K562 (cell line): Measurements from ENCODE around the gene GAB2. TPM values are rescaled to one million over a fixed set of nuclear protein-coding genes. Genes with fewer than 3 reads are reported as not detected.
A peak's percentile ranks its signal among the peaks of the same experiment; 100 is the strongest.

Source experiments
- ATAC-seq: fragments of 200-7000 bp; cut with Tn5 transposase; 3 replicates; pipeline ENCODE4 v1.9.1; 2020; ENCODE audit warnings: moderate library complexity
- BruUV-seq: library from RNA; stranded (reverse); fragments of 400-500 nt; replicated peaks from 2 replicates; lab custom pipeline; 2021; lab: Mats Ljungman, UMichigan
- CTCF ChIA-PET: fragments of 300-600 bp; formaldehyde crosslinking; extraction: SDS; loops from one replicate; lab custom pipeline; 2021; ENCODE audit warnings: low intra/inter-chr PET ratio; lab: Yijun Ruan, JAX
- POLR2A ChIA-PET: fragments of 300-600, 350-650 bp; sonication (Branson Sonifier 250); formaldehyde crosslinking; extraction: SDS; loops from one replicate; lab custom pipeline; 2021; ENCODE audit warnings: antibody characterized with exemption, inconsistent platforms; lab: Yijun Ruan, JAX
- DNase-seq, 4 experiments: peaks; one replicate each; pipeline versions ENCODE4 v3.0.0 to v3.0.0-alpha.2; 2011 to 2018; ENCODE audit warnings: low spot score in 3 of 4, mixed read lengths in 3 of 4; ENCODE audit errors: extremely low read depth in 1 of 4
- FAIRE-seq: peaks from 2 replicates; lab custom pipeline; 2011; peaks lifted over from hg19 to GRCh38; lab: Jason Lieb, UNC
- H2AFZ ChIP-seq: 2 replicates; pipeline ENCODE4 v1.6.0; 2011; ENCODE audit warnings: low read depth, low read length, control low read depth, inconsistent platforms
- H3K27ac ChIP-seq: fragments of 200-600 bp; 3 replicates; pipeline ENCODE4 v1.8.0; 2011; ENCODE audit warnings: low read depth, mild to moderate bottlenecking, control low read depth, inconsistent platforms, low read length, moderate library complexity, mixed read lengths; ENCODE audit errors: extremely low read depth
- H3K27me3 ChIP-seq, 2 experiments: fragments of 300-600 bp in 1 of 2; 2 replicates in 1 of 2; 3 replicates in 1 of 2; pipeline versions ENCODE4 v1.6.0 to v1.8.0; 2011; ENCODE audit warnings: inconsistent platforms in 2 of 2, low read length in 2 of 2, mild to moderate bottlenecking in 1 of 2, mixed read lengths in 1 of 2, moderate library complexity in 1 of 2; ENCODE audit not compliant: control insufficient read depth in 2 of 2, insufficient read depth in 2 of 2
- H3K36me3 ChIP-seq: fragments of 300-600 bp; 3 replicates; pipeline ENCODE4 v1.8.0; 2011; ENCODE audit warnings: mild to moderate bottlenecking, low read length, inconsistent platforms; ENCODE audit not compliant: control insufficient read depth, insufficient read depth
- H3K4me1 ChIP-seq, 2 experiments: fragments of 200-600 bp in 1 of 2; replicated peaks in 1 of 2; 2 replicates in 1 of 2; 3 replicates in 1 of 2; pipeline versions ENCODE4 v1.5.1 to v1.8.0; 2011; ENCODE audit warnings: inconsistent platforms in 2 of 2, low read length in 2 of 2, mild to moderate bottlenecking in 1 of 2, mixed read lengths in 1 of 2, moderate library complexity in 1 of 2; ENCODE audit not compliant: control insufficient read depth in 2 of 2, insufficient read depth in 2 of 2
- H3K4me2 ChIP-seq: 2 replicates; pipeline ENCODE4 v1.6.1; 2011; ENCODE audit warnings: low read length, control low read depth, inconsistent platforms, mixed read lengths; ENCODE audit not compliant: insufficient read depth
- H3K4me3 ChIP-seq: fragments of 200-600 bp; sonication (generic), shearing (Covaris generic); 2 replicates; pipeline ENCODE4 v1.5.1; 2016; ENCODE audit warnings: control low read depth, inconsistent platforms
- H3K79me2 ChIP-seq: fragments of 200-600 bp; 3 replicates; pipeline ENCODE4 v1.8.0; 2011; ENCODE audit warnings: low read length, inconsistent platforms; ENCODE audit not compliant: control insufficient read depth, insufficient read depth
- H3K9ac ChIP-seq, 2 experiments: 2 replicates each; pipeline versions ENCODE4 v1.6.0 to v1.6.1; 2011; ENCODE audit warnings: low read depth in 2 of 2, low read length in 2 of 2, control low read depth in 1 of 2, inconsistent platforms in 1 of 2, mild to moderate bottlenecking in 1 of 2, mixed read lengths in 1 of 2; ENCODE audit not compliant: insufficient read depth in 1 of 2
- H3K9me1 ChIP-seq: one replicate; pipeline ENCODE4 v1.6.0; 2011; ENCODE audit warnings: inconsistent platforms, mild to moderate bottlenecking, low read length, moderate library complexity; ENCODE audit not compliant: control insufficient read depth, insufficient read depth
- H3K9me3 ChIP-seq: replicated peaks from 2 replicates; pipeline ENCODE4 v1.5.1; 2011; ENCODE audit warnings: low read depth, low read length, inconsistent platforms; ENCODE audit not compliant: control insufficient read depth, insufficient read depth
- H4K20me1 ChIP-seq: replicated peaks from 2 replicates; pipeline ENCODE4 v1.6.1; 2011; ENCODE audit warnings: low read length, inconsistent platforms, mixed read lengths; ENCODE audit not compliant: control insufficient read depth, insufficient read depth
- HOXB6 ChIP-seq: fragments of 250-450 bp; sonication (Bioruptor Pico); IDR thresholded peaks from 2 replicates; pipeline ENCODE4 v1.5.1; 2022; ENCODE audit warnings: mild to moderate bottlenecking, borderline replicate concordance
- MAFK ChIP-seq: IDR thresholded peaks from 2 replicates; pipeline ENCODE4 v1.6.1; 2011; ENCODE audit warnings: low read length, improper control_type of control experiment
- PHF21A ChIP-seq: fragments of 450-650 bp; IDR thresholded peaks from 2 replicates; pipeline ENCODE4 v1.6.1; 2017; ENCODE audit warnings: low read depth, borderline replicate concordance
- PTRF ChIP-seq: fragments of 450-650 bp; IDR thresholded peaks from 2 replicates; pipeline ENCODE4 v1.6.1; 2016; ENCODE audit warnings: mild to moderate bottlenecking, missing genetic modification characterization, missing compliant biosample characterization
- SMC3 ChIP-seq: conservative IDR thresholded peaks from 2 replicates; pipeline ENCODE4 v1.6.1; 2011; ENCODE audit warnings: low read depth, low read length, improper control_type of control experiment; ENCODE audit not compliant: insufficient read depth
- ZNF324 ChIP-seq: fragments of 250-450 bp; sonication (Bioruptor Pico); IDR thresholded peaks from 2 replicates; pipeline ENCODE4 v1.4.0; 2020; ENCODE audit warnings: mild to moderate bottlenecking
- WGBS: fragments of 100-300 bp; shearing (Covaris generic); methylation state at CpG from one replicate; pipeline ENCODE4 v1.1.6; 2016; ENCODE audit warnings: low coverage, mixed read lengths; ENCODE audit not compliant: insufficient coverage; ENCODE audit errors: missing lambda C conversion rate; 5-methylcytosine and 5-hydroxymethylcytosine counted together
- in situ Hi-C: fragments of 300-500 bp; cut with MboI; formaldehyde crosslinking; loops from 4 replicates; pipeline ENCODE4 v1.15.0; 2018; ENCODE audit warnings: inconsistent platforms, mixed read lengths
- intact Hi-C: fragments of 100-400 bp; cut with micrococcal nuclease; formaldehyde crosslinking; loops from 2 replicates; pipeline ENCODE4 v1.14.2; 2022
- polyA plus RNA-seq, 8 experiments: library from polyadenylated mRNA; depleted of rRNA in 4 of 8; stranded (reverse) in 5 of 8; unstranded in 3 of 8; fragments of >200 nt; fragmentation: Nextera tagmentation in 2 of 8; fragmentation: Illumina TruSeq in 1 of 8; extraction: Ambion mirVana in 2 of 8; extraction: Trizol in 1 of 8; gene quantifications; 2 replicates each; pipeline versions ENCODE4 v1.2.1 to v1.2.3, GENCODE V29; 2011 to 2014; ENCODE audit warnings: inconsistent platforms in 1 of 8, missing spikeins in 1 of 8
- total RNA-seq, 7 experiments: library from RNA; depleted of rRNA in 6 of 7; stranded (reverse); fragments of >200 nt in 6 of 7; fragmentation: Illumina TruSeq in 2 of 7; extraction: Trizol in 2 of 7; gene quantifications; 2 replicates each; pipeline versions ENCODE4 v1.2.1 to v1.2.3, GENCODE V29; 2011 to 2021; ENCODE audit warnings: low replicate concordance in 1 of 7
- TF ChIP-seq, protein P1 (sequence below): fragments of 450-650 bp; IDR thresholded peaks from 2 replicates; pipeline ENCODE4 v1.6.1; 2016; ENCODE audit warnings: borderline replicate concordance
- TF ChIP-seq, protein P2 (sequence below): fragments of 450-650 bp; IDR thresholded peaks from 2 replicates; pipeline ENCODE4 v1.6.1; 2016; ENCODE audit warnings: missing biosample characterization, missing genetic modification characterization
- TF ChIP-seq, protein P3 (sequence below): fragments of 250-450 bp; sonication (Bioruptor Pico); IDR thresholded peaks from 2 replicates; pipeline ENCODE4 v1.4.0; 2020; ENCODE audit warnings: mild to moderate bottlenecking, moderate library complexity, borderline replicate concordance
- TF ChIP-seq, protein P4 (sequence below), 2 experiments: fragments of 450-650 bp; conservative IDR thresholded peaks; 2 replicates each; pipeline ENCODE4 v1.6.1; 2017; ENCODE audit warnings: mild to moderate bottlenecking in 2 of 2, moderate library complexity in 2 of 2

Gene GAB2
- total and polyA plus RNA-seq, 9 of the 15 experiments (the other 6 are each of a cell fraction or from before 2014, with no cell fraction given): 2.3 to 35.2 (median 16.1) TPM

DNA sequence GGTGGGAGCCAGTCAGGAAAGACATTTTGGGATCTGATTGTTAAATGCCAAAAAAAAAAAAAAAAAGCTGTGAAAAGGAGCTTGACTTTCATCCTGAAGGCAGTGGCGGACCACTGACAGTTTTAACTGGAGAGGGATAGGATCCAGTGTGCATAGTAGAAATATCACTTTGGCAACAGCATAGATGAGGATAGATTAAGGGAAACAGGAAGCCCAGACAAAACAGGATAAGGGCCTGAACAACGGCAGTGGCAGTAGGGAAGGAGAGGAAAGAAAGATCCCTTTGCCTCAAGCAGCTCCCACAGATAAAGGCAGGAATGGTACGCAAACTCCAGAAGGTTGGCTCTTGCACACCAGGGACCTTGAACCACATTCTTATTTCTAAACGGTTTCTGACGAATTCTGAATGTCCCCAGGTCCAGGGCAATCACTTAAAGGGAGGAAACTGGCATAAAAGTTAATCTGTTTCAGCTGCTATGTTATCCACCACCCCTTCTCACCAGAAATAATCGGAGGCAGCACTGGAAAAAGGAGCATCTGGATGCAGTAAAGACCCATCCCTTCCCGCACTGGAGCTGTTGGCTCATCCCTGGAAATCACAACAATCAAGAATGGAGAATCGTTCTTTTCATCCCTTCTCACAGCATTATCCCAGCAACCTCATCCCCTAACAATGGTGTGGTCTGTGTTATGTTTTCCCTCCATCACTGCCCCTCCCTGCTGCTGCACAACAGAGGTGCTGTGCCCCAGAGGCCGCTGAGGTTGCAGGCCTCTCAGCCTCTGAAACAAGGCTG lies 99.1 kb downstream of the GAB2 start:
- peaks cover 87% of the 10 kb centered on the region for H3K79me2 ChIP-seq
- WGBS: 22% methylated on average over 9 of the region's 9 CpGs
- no peaks in the 10 kb centered on the region for H3K9me1 ChIP-seq
- POLR2A ChIA-PET: interaction anchor here (0.6 to 1.4 kb wide), 2 partner anchors 20 to 339 kb away, joined by 3 to 6 read pairs; no protein-coding TSS in a partner anchor
- H3K27me3 ChIP-seq: no peaks in the 10 kb centered on the region
- 0 out of 2 replicates have a peak, but pooled peaks cover 3% of the 10 kb centered on the region for H4K20me1 ChIP-seq
- no peaks in the 10 kb centered on the region for H3K36me3 ChIP-seq
- BruUV-seq: no TSS peak
- intact Hi-C loops (loop anchor here (2.0 kb wide), 2 partner anchors 26 to 62 kb away; no protein-coding TSS in a partner anchor), in situ Hi-C loops (no loop called here)
- H3K9me3 ChIP-seq: no peaks in the 10 kb centered on the region
- CTCF ChIA-PET: no interaction called here
- H3K4me3 ChIP-seq: no peak overlapping the region
- peak; percentile 40 for ATAC-seq
- H3K27ac ChIP-seq: peak overlapping the region; percentile 64
- no peak for DNase-seq
- peak overlapping the region; percentile 50 for H3K4me2 ChIP-seq
- FAIRE-seq: no peak
- peaks cover 12 to 43% of the 10 kb centered on the region in 2 experiments for H3K4me1 ChIP-seq
- H2AFZ ChIP-seq: peak overlapping the region; percentile 46
- peak overlapping the region; percentile 26 to 41; a peak in 2 of 4 replicates for H3K9ac ChIP-seq
- TF ChIP-seq HOXB6 (CRISPR knock-in tag): no peak
- no peak for TF ChIP-seq PTRF (tag)
- TF ChIP-seq, protein P1, sequence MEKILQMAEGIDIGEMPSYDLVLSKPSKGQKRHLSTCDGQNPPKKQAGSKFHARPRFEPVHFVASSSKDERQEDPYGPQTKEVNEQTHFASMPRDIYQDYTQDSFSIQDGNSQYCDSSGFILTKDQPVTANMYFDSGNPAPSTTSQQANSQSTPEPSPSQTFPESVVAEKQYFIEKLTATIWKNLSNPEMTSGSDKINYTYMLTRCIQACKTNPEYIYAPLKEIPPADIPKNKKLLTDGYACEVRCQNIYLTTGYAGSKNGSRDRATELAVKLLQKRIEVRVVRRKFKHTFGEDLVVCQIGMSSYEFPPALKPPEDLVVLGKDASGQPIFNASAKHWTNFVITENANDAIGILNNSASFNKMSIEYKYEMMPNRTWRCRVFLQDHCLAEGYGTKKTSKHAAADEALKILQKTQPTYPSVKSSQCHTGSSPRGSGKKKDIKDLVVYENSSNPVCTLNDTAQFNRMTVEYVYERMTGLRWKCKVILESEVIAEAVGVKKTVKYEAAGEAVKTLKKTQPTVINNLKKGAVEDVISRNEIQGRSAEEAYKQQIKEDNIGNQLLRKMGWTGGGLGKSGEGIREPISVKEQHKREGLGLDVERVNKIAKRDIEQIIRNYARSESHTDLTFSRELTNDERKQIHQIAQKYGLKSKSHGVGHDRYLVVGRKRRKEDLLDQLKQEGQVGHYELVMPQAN: no peak
- no peak for TF ChIP-seq SMC3
- TF ChIP-seq MAFK: no peak
- TF ChIP-seq, protein P2, sequence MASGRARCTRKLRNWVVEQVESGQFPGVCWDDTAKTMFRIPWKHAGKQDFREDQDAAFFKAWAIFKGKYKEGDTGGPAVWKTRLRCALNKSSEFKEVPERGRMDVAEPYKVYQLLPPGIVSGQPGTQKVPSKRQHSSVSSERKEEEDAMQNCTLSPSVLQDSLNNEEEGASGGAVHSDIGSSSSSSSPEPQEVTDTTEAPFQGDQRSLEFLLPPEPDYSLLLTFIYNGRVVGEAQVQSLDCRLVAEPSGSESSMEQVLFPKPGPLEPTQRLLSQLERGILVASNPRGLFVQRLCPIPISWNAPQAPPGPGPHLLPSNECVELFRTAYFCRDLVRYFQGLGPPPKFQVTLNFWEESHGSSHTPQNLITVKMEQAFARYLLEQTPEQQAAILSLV (tag): no peak
- no peak for TF ChIP-seq ZNF324 (CRISPR knock-in tag)
- TF ChIP-seq, protein P3, sequence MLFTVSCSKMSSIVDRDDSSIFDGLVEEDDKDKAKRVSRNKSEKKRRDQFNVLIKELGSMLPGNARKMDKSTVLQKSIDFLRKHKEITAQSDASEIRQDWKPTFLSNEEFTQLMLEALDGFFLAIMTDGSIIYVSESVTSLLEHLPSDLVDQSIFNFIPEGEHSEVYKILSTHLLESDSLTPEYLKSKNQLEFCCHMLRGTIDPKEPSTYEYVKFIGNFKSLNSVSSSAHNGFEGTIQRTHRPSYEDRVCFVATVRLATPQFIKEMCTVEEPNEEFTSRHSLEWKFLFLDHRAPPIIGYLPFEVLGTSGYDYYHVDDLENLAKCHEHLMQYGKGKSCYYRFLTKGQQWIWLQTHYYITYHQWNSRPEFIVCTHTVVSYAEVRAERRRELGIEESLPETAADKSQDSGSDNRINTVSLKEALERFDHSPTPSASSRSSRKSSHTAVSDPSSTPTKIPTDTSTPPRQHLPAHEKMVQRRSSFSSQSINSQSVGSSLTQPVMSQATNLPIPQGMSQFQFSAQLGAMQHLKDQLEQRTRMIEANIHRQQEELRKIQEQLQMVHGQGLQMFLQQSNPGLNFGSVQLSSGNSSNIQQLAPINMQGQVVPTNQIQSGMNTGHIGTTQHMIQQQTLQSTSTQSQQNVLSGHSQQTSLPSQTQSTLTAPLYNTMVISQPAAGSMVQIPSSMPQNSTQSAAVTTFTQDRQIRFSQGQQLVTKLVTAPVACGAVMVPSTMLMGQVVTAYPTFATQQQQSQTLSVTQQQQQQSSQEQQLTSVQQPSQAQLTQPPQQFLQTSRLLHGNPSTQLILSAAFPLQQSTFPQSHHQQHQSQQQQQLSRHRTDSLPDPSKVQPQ (CRISPR knock-in tag): no peak
- TF ChIP-seq PHF21A: no peak
- TF ChIP-seq, protein P4, sequence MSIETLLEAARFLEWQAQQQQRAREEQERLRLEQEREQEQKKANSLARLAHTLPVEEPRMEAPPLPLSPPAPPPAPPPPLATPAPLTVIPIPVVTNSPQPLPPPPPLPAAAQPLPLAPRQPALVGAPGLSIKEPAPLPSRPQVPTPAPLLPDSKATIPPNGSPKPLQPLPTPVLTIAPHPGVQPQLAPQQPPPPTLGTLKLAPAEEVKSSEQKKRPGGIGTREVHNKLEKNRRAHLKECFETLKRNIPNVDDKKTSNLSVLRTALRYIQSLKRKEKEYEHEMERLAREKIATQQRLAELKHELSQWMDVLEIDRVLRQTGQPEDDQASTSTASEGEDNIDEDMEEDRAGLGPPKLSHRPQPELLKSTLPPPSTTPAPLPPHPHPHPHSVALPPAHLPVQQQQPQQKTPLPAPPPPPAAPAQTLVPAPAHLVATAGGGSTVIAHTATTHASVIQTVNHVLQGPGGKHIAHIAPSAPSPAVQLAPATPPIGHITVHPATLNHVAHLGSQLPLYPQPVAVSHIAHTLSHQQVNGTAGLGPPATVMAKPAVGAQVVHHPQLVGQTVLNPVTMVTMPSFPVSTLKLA (conservative IDR thresholded peaks at IDR 0.05): no peak
